Epithelial cell of proximal tubule (primary cell): ENCODE results near the gene LRP1. TPM values are rescaled to one million over a fixed set of nuclear protein-coding genes. Genes with fewer than 3 reads are reported as not detected.

Experiments used
- DNase-seq: peaks from one replicate; pipeline ENCODE4 v3.0.0-alpha.2; 2011; ENCODE audit warnings: low read depth
- H3K4me3 ChIP-seq: 2 replicates; pipeline ENCODE4 v1.5.1; 2011; ENCODE audit warnings: low read depth, mild to moderate bottlenecking, low read length
- CTCF ChIP-seq: conservative IDR thresholded peaks from 2 replicates; pipeline ENCODE4 v1.5.1; 2012; ENCODE audit warnings: low read depth, mild to moderate bottlenecking, low read length
- total RNA-seq: library from RNA; depleted of rRNA; stranded (reverse); fragments of >200 nt; gene quantifications from 2 replicates; pipeline ENCODE4 v1.2.3, GENCODE V29; 2015

Gene LRP1
- total RNA-seq, 1 donor from 2014 or later = 8.9 TPM

GRCh38 chr12:57223191-57224165 is 95.2 kb downstream of the LRP1 start:
- no peak for DNase-seq
- no peak overlapping the region for H3K4me3 ChIP-seq
- no peak for TF ChIP-seq CTCF

- DNase-seq = no peak
- no peak overlapping the region for H3K4me3 ChIP-seq
- TF ChIP-seq CTCF = no peak
Observed at GRCh38 chr12:57224278-57224972, 96.1 kb downstream of the LRP1 start.

GRCh38 chr12:57224973-57225679 is 96.8 kb downstream of the LRP1 start:
- DNase-seq = no peak
- peak; percentile 63 for TF ChIP-seq CTCF
- H3K4me3 ChIP-seq = no peak overlapping the region

GRCh38 chr12:57225680-57226210 is 97.5 kb downstream of the LRP1 start:
- no peak for DNase-seq
- no peak overlapping the region for H3K4me3 ChIP-seq
- no peak for TF ChIP-seq CTCF

GRCh38 chr12:57226588-57227314 is 98.5 kb downstream of the LRP1 start:
- no peak for DNase-seq
- no peak overlapping the region for H3K4me3 ChIP-seq
- TF ChIP-seq CTCF = no peak
